SK-N-SH (cell line): ENCODE results near the gene GNPTAB. TPM values are rescaled to one million over a fixed set of nuclear protein-coding genes. Genes with fewer than 3 reads are reported as not detected.

ENCODE experiments used
- CTCF ChIA-PET: fragments of 300-600, 350-600 bp; formaldehyde crosslinking; extraction: SDS; loops from one replicate; lab custom pipeline; 2021; lab: Yijun Ruan, JAX
- POLR2A ChIA-PET: fragments of 350-600 bp; sonication (Branson Sonifier 250); formaldehyde crosslinking; extraction: SDS; loops from one replicate; lab custom pipeline; 2020; ENCODE audit warnings: antibody characterized with exemption, inconsistent platforms; lab: Yijun Ruan, JAX
- DNase-seq: peaks from one replicate; pipeline ENCODE4 v3.0.0; 2012
- H2AFZ ChIP-seq: fragments of 200-600 bp; sonication (generic); 2 replicates; pipeline ENCODE4 v1.8.1; 2016; ENCODE audit warnings: antibody characterized with exemption, mild to moderate bottlenecking, low read depth
- H3F3A ChIP-seq: fragments of 200-600 bp; sonication (generic); replicated peaks from 2 replicates; pipeline ENCODE3; 2016; ENCODE audit warnings: antibody characterized with exemption, mild to moderate bottlenecking; ENCODE audit not compliant: insufficient read depth
- H3K27ac ChIP-seq, 2 experiments: fragments of 200-500 bp in 1 of 2; fragments of 200-600 bp in 1 of 2; sonication (Bioruptor generic) in 1 of 2; sonication (generic), shearing (Covaris generic) in 1 of 2; 2 replicates each; pipeline versions ENCODE4 v1.5.1 to v1.6.1; 2014 to 2016; ENCODE audit warnings: low read depth in 2 of 2, inconsistent platforms in 1 of 2, low read length in 1 of 2, mild to moderate bottlenecking in 1 of 2, mixed read lengths in 1 of 2
- H3K27me3 ChIP-seq: fragments of 200-600 bp; sonication (generic), shearing (Covaris generic); 2 replicates; pipeline ENCODE4 v1.6.1; 2016; ENCODE audit warnings: mixed run types; ENCODE audit not compliant: insufficient read depth
- H3K36me3 ChIP-seq, 2 experiments: fragments of 200-500 bp in 1 of 2; fragments of 200-600 bp in 1 of 2; sonication (Bioruptor generic) in 1 of 2; sonication (generic) in 1 of 2; replicated peaks in 1 of 2; 2 replicates each; pipeline versions ENCODE3 to v1.5.1; 2014 to 2016; ENCODE audit warnings: low read length in 1 of 2, mild to moderate bottlenecking in 1 of 2; ENCODE audit not compliant: insufficient read depth in 2 of 2, control insufficient read depth in 1 of 2
- H3K4me1 ChIP-seq, 2 experiments: fragments of 200-500 bp in 1 of 2; fragments of 200-600 bp in 1 of 2; sonication (Bioruptor generic) in 1 of 2; sonication (generic), shearing (Covaris generic) in 1 of 2; 2 replicates each; pipeline versions ENCODE4 v1.5.1 to v1.6.1; 2014 to 2016; ENCODE audit warnings: low read depth in 1 of 2, low read length in 1 of 2, mixed run types in 1 of 2; ENCODE audit not compliant: insufficient read depth in 2 of 2, control insufficient read depth in 1 of 2
- H3K4me2 ChIP-seq: fragments of 200-600 bp; sonication (generic), shearing (Covaris generic); 2 replicates; pipeline ENCODE4 v1.6.1; 2017; ENCODE audit warnings: mixed run types
- H3K4me3 ChIP-seq, 2 experiments: fragments of 200-500 bp in 1 of 2; fragments of 200-600 bp in 1 of 2; sonication (Bioruptor generic) in 1 of 2; sonication (generic), shearing (Covaris generic) in 1 of 2; 2 replicates each; pipeline versions ENCODE4 v1.5.1 to v1.8.1; 2014 to 2016; ENCODE audit warnings: low read depth in 2 of 2, inconsistent platforms in 1 of 2, low read length in 1 of 2, mild to moderate bottlenecking in 1 of 2, mixed read lengths in 1 of 2, moderate library complexity in 1 of 2
- H3K79me2 ChIP-seq: fragments of 200-600 bp; sonication (generic); 2 replicates; pipeline ENCODE4 v1.8.1; 2017; ENCODE audit warnings: mild to moderate bottlenecking; ENCODE audit not compliant: insufficient read depth
- H3K9ac ChIP-seq: fragments of 200-600 bp; sonication (generic); 2 replicates; pipeline ENCODE4 v1.6.1; 2017; ENCODE audit warnings: mixed run types
- H3K9me2 ChIP-seq: fragments of 200-600 bp; sonication (generic); 2 replicates; pipeline ENCODE4 v1.6.1; 2017; ENCODE audit warnings: mixed run types
- H3K9me3 ChIP-seq: fragments of 200-600 bp; sonication (generic); 2 replicates; pipeline ENCODE4 v1.6.1; 2017; ENCODE audit warnings: mixed run types, mild to moderate bottlenecking, moderate library complexity
- H4K20me1 ChIP-seq: fragments of 200-600 bp; sonication (generic); 2 replicates; pipeline ENCODE4 v1.6.1; 2017; ENCODE audit warnings: mild to moderate bottlenecking, mixed run types; ENCODE audit not compliant: insufficient read depth
- EP300 ChIP-seq, 2 experiments: IDR thresholded peaks; 2 replicates each; pipeline versions ENCODE4 v1.4.0 to v1.6.1; 2012; ENCODE audit warnings: borderline replicate concordance in 1 of 2, low read depth in 1 of 2, low read length in 1 of 2
- MXI1 ChIP-seq: IDR thresholded peaks from 2 replicates; pipeline ENCODE4 v1.6.1; 2012; ENCODE audit warnings: mild to moderate bottlenecking, low read depth, low read length, improper control_type of control experiment
- NFIC ChIP-seq: IDR thresholded peaks from 2 replicates; pipeline ENCODE4 v1.4.0; 2012; ENCODE audit warnings: borderline replicate concordance
- RCOR1 ChIP-seq: fragments of 150-350 bp; IDR thresholded peaks from 2 replicates; pipeline ENCODE4 v1.6.1; 2017; ENCODE audit warnings: antibody characterized with exemption, low read length
- RFX5 ChIP-seq: IDR thresholded peaks from 2 replicates; pipeline ENCODE4 v1.6.1; 2012; ENCODE audit warnings: mild to moderate bottlenecking, improper control_type of control experiment, low read length
- SIN3A ChIP-seq: IDR thresholded peaks from 2 replicates; pipeline ENCODE4 v1.6.1; 2012; ENCODE audit warnings: low read depth, mild to moderate bottlenecking, low read length, moderate library complexity, borderline replicate concordance
- TCF12 ChIP-seq: IDR thresholded peaks from 2 replicates; pipeline ENCODE4 v1.4.0; 2012
- WGBS: methylation state at CpG from one replicate; pipeline ENCODE4 v1.1.6; 2017; ENCODE audit warnings: low lambda C conversion rate; 5-methylcytosine and 5-hydroxymethylcytosine counted together
- polyA plus RNA-seq, 3 experiments: library from polyadenylated mRNA; depleted of rRNA; stranded (reverse); fragments of >200 nt; gene quantifications; 2 replicates each; pipeline ENCODE4 v1.2.3, GENCODE V29; 2012
- TF ChIP-seq, protein P1 (sequence below): IDR thresholded peaks from 2 replicates; pipeline ENCODE4 v1.4.0; 2012; ENCODE audit warnings: low read depth
- TF ChIP-seq, protein P2 (sequence below): IDR thresholded peaks from 2 replicates; pipeline ENCODE4 v1.4.0; 2012; ENCODE audit warnings: low read depth, borderline replicate concordance
- TF ChIP-seq, protein P3 (sequence below): fragments of 200-600 bp; sonication (generic); IDR thresholded peaks from 2 replicates; pipeline ENCODE4 v1.6.1; 2017; ENCODE audit warnings: antibody characterized with exemption, mild to moderate bottlenecking, moderate library complexity

Gene GNPTAB
- polyA plus RNA-seq, 1 of the 3 experiments (the other 2 are of a cell fraction), result 18.8 TPM

DNA sequence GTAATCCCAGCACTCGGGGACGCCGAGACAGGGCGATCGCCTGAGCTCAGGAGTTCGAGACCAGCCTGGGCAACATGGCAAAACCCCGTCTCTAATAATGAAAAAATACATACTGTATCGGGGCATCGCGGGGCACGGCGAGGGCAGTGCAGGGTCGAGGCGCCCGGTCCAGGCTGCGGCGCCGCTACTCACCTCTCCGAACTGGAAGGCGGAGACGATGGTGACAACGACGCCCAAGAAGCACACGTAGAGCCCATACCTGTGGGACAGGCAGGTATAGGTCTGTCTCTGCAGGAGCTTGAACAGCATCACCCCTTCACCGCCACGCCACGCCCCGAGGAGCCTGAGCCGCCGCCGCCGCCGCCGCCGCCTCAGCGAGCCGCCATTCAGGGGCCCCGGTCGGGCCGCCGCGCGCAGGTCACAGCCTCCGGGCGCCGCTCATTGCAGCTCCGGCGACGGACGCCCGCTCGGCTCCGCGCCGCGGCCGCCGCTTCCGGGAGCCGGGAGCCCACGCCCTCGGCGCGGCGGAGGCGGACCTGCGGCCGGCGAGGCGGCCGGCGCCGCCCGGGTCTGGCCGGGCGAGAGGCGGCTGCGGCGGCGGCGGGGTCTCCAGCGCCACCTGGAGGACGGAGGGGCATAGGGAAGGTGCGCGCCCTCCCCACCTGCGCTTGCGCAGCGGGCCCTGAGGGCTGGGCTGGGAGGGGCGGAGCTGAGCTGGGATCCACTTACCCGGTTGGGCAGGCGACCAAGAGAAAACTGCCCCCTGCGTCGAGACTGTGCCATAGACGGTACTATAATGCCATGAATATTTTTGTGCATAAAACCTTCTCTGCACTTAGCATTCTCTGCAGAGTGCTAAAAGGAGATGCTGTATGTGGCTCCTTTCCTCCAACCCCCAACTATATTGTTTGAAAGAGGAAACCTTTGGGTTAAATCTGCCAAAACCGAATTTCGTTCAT lies at the start of gene GNPTAB (continued):
- TF ChIP-seq NFIC (peak; percentile 24; the same call in 1 of the 2 replicates), RCOR1 (no peak; the same call in 1 of the 2 replicates), RFX5 (no peak), SIN3A (peak; percentile 41; the same call in 1 of the 2 replicates), TCF12 (no peak)
- TF ChIP-seq, protein P1, sequence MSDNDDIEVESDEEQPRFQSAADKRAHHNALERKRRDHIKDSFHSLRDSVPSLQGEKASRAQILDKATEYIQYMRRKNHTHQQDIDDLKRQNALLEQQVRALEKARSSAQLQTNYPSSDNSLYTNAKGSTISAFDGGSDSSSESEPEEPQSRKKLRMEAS, result peak; percentile 44
- TF ChIP-seq, protein P2, sequence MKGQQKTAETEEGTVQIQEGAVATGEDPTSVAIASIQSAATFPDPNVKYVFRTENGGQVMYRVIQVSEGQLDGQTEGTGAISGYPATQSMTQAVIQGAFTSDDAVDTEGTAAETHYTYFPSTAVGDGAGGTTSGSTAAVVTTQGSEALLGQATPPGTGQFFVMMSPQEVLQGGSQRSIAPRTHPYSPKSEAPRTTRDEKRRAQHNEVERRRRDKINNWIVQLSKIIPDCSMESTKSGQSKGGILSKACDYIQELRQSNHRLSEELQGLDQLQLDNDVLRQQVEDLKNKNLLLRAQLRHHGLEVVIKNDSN, result no peak

DNA sequence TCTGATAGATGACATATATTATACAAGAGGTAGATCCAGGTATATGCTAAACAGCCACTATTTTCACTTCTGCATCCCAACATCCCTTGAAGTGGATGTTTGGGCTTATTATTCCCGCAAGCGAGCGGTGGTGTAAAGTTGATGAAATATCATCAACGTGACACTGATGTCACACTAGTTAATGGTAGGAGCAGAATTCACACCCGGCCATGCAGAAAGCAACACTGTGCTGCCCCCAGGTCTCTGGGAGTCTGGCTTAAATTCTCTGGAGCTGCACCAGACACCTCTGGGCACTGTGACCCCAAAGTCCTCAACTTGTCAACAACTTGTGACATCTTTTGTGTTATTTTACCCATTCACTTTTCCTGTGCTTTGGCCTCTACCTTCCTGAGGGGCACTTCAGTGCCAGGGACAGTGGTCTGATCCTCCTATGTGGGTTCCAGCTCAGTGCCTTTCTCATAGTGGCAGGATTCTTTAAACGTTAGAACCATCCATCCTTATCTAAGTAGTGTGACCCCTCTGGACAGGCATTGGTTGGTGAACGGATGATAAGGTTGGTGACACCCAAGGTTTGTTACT lies 47.6 kb upstream of the GNPTAB start:
- CTCF ChIA-PET, result no interaction called here
- peak overlapping the region; percentile 63 to 85 for H3K4me3 ChIP-seq
- H3F3A ChIP-seq, result peaks cover 25% of the 10 kb centered on the region
- H3K4me2 ChIP-seq, result peak overlapping the region; percentile 82
- H3K9me2 ChIP-seq, result no peaks in the 10 kb centered on the region
- H3K36me3 ChIP-seq, result no peaks in the 10 kb centered on the region
- peak overlapping the region; percentile 90 for H3K9ac ChIP-seq
- H4K20me1 ChIP-seq, result no peaks in the 10 kb centered on the region
- peaks cover 55% of the 10 kb centered on the region for H3K79me2 ChIP-seq
- 59% methylated on average over 7 of the region's 7 CpGs for WGBS
- H3K4me1 ChIP-seq, result peaks cover 2 to 14% of the 10 kb centered on the region in 2 experiments; a peak in 2 of 4 replicates
- H3K27ac ChIP-seq, result peak overlapping the region in 1 of 2 experiments; percentile 88; a peak in 1 of 4 replicates
- peak overlapping the region; percentile 97 for H2AFZ ChIP-seq
- no peaks in the 10 kb centered on the region for H3K9me3 ChIP-seq
- peak; percentile 18 for DNase-seq
- H3K27me3 ChIP-seq, result no peaks in the 10 kb centered on the region
- TF ChIP-seq SIN3A (0 out of 2 replicates have a peak, but pooled peaks have one; percentile 1), EP300 (IDR thresholded peaks at IDR 0.05; ENCODE audit: borderline replicate concordance in 1 of 2, low read depth in 1 of 2, low read length in 1 of 2) (no peak)
- TF ChIP-seq, all 33 proteins: peak for 1
- POLR2A ChIA-PET, result no interaction called here

DNA sequence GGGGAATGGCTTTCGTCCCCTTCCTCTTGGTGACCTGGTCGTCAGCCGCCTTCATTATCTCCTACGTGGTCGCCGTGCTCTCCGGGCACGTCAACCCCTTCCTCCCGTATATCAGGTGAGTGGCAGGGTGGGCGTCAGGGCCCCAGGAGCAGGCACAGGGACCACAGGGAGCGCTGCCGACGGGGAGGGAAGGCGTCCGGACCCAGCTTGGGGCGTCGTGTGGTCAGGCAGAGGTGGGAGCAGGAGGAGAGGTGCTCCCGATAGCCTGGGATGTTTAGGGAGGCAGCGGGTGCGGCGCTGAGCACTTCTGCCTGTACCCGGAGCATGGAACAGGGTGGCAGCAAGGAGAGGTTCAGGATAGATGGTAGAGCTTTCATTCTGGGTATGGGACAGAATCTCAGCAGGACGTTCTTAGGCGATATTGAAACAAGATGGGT lies 47.1 kb upstream of the GNPTAB start:
- Histone ChIP-seq H3K4me1 (peaks cover 2 to 14% of the 10 kb centered on the region in 2 experiments; a peak in 2 of 4 replicates), H2AFZ (peak overlapping the region; percentile 97)
- TF ChIP-seq MXI1 (no peak), SIN3A (0 out of 2 replicates have a peak, but pooled peaks have one; percentile 7)
- TF ChIP-seq, protein P3, sequence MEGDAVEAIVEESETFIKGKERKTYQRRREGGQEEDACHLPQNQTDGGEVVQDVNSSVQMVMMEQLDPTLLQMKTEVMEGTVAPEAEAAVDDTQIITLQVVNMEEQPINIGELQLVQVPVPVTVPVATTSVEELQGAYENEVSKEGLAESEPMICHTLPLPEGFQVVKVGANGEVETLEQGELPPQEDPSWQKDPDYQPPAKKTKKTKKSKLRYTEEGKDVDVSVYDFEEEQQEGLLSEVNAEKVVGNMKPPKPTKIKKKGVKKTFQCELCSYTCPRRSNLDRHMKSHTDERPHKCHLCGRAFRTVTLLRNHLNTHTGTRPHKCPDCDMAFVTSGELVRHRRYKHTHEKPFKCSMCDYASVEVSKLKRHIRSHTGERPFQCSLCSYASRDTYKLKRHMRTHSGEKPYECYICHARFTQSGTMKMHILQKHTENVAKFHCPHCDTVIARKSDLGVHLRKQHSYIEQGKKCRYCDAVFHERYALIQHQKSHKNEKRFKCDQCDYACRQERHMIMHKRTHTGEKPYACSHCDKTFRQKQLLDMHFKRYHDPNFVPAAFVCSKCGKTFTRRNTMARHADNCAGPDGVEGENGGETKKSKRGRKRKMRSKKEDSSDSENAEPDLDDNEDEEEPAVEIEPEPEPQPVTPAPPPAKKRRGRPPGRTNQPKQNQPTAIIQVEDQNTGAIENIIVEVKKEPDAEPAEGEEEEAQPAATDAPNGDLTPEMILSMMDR, result no peak
- TF ChIP-seq, all 33 proteins: peak for 1
- no peaks in the 10 kb centered on the region for H3K36me3 ChIP-seq
- H3K27ac ChIP-seq, result peak overlapping the region in 1 of 2 experiments; percentile 88; a peak in 2 of 4 replicates
- peak overlapping the region; percentile 82 for H3K4me2 ChIP-seq
- no peak for DNase-seq
- H3K9me3 ChIP-seq, result no peaks in the 10 kb centered on the region
- peaks cover 25% of the 10 kb centered on the region for H3F3A ChIP-seq
- peaks cover 50% of the 10 kb centered on the region for H3K79me2 ChIP-seq
- H4K20me1 ChIP-seq, result no peaks in the 10 kb centered on the region
- H3K9me2 ChIP-seq, result no peaks in the 10 kb centered on the region
- no peaks in the 10 kb centered on the region for H3K27me3 ChIP-seq
- H3K4me3 ChIP-seq, result peak overlapping the region; percentile 63 to 85
- under 1% methylated on average over 19 of the region's 24 CpGs for WGBS
- POLR2A ChIA-PET, result no interaction called here
- peak overlapping the region; percentile 90 for H3K9ac ChIP-seq
- CTCF ChIA-PET, result no interaction called here
